HG03064 (cell line): ENCODE measurements around the gene PRPF8.

Source experiments
- ATAC-seq: cut with Tn5 transposase; IDR thresholded peaks from one replicate; pipeline ENCODE4 v1.9.1; 2021; ENCODE audit warnings: low read depth; ENCODE audit not compliant: unreplicated experiment

The PRPF8 gene

DNA sequence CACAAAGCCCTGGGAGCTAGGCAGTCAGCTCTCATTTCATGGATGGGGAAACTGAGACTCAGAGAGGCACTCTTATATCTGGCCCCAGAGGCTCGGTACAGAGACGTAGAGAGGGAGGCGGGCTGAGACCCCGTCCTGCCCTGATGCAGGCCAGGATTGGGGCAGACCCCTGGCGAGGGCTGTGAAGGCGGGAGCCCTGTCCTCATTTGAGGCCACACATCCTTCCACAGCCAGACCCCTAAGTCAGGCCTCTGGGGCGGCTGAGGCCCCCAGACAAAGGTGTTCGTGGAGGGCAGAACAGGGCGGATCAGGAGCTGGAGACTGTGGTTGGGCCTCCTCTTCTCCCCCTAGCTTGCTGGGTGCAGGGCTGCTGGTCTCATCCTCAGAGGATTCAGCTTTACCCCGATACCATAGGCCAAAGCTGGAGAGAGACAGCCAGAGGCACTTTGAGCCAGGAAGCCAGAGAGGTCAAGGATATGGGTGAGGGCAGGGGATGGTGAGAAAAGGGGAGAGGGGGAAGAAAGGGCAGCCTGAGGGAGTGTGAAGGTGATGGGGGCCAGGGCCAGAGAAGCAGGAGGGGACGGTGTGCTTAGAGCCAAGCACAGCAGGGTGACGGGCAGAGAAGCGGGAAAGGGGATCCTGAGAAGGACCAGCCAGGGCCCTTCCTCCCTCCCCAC, 38.3 kb downstream of the PRPF8 start:
- no peak for ATAC-seq

DNA sequence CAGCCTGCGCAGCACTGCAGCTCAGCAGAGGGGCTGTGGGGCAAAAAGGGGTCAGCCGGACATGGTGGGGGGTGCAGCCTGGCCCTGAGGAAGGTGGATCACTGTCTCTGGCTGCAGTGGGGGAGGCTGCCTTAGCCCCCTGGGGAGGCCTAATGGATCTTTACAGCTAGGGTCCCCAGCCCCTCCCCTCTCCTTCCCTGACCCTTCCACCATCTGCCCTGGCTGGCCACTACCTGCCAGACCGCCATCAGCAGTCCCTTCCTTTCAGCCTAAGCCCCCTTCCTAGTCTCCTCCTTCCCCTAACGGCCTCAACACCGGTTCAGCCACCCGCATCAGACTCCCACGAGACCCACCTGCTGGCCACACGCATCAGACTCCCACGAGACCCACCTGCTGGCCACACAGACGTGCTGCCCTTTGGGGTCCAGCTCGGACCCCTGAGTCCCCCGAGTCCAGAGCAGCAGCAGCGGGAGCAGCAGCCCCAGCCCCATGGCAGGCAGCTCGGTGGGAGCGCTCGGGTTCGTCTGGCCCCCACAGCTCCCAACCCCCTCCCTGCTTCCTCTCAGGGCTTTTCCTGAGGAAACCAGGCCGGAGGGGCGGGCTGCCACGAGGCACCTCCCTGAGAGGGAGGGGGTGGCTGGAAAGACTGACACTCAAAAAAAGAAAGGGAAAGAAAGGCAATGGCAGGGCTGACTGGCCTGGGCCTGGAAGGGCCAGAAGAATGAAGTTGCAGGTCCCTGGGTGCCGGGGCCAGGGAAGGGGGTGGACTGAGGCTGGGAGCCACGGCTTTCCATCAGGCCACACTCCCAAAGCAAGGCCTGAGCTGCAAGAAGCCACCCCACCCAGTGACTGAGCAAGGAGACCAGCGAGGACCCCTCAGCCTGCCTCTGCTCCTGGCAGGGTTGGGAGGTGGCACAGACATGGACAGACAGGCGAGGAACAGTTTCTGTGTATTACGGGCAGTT, 39.2 kb downstream of the PRPF8 start, which contains the start of gene SCARF1:
TSS of gene SCARF1 (minus strand) at position 526 of the 965 bp plus-strand sequence. CDS start at position 491, 35 bp downstream.
- no peak for ATAC-seq

DNA sequence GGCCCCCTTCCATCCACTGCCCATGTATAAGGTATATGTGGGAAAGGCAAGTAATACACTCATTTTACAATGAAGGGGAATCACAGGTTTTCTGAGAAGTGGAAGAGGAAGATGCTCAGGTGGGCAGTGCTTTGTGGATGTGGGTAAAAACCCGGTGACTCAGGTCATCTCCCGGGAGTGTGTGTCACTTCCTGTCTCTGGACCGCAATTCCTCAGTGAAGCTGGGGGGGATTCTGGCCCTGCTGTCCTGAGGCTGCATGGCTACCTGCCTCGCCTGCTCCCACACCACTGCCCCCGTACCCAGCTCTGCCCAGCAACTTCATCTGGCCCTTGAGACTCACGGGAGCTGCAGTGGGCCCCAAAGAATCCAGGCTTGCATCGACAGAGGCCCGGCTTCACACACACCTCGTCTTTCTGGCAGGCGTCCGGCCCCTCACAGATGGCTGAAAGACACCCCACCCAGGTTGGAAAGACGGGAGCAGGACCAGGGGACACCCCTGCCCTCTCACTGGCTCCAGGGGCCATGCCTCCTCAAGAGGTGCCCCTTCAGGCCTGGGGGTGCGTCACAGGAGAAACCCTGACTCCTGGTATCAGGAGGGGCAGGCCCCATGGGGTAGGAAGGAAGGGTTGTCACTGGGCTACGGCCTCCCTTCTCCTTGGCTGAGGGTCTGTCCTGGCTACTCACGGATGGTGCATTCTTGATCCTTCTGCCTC, 40.0 kb downstream of the PRPF8 start:
- no peak for ATAC-seq

DNA sequence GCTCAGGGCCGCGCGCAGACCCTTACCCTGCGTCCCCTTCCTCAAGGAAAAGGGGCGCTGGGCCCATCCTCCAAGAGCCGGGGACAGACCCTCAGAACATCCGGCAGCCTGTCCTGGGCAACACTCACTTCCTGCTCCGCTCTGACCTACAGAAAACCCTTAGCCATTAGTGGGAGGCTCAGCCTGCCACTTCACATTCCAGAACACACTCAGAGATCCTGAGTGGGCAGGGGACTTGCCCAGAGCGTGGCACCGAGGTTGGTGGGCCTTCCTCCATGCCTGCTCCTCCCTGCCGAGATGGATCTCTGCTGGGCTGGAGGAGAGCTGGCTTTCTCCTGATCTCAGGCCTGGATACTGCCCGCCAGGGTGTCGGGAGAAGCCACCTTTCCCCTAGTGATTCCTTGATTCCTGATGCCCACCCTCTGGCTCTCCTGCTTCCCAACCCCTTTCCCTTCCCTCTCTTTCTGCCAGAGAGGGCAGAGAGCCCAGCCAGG, 40.6 kb downstream of the PRPF8 start:
- ATAC-seq, result no peak

DNA sequence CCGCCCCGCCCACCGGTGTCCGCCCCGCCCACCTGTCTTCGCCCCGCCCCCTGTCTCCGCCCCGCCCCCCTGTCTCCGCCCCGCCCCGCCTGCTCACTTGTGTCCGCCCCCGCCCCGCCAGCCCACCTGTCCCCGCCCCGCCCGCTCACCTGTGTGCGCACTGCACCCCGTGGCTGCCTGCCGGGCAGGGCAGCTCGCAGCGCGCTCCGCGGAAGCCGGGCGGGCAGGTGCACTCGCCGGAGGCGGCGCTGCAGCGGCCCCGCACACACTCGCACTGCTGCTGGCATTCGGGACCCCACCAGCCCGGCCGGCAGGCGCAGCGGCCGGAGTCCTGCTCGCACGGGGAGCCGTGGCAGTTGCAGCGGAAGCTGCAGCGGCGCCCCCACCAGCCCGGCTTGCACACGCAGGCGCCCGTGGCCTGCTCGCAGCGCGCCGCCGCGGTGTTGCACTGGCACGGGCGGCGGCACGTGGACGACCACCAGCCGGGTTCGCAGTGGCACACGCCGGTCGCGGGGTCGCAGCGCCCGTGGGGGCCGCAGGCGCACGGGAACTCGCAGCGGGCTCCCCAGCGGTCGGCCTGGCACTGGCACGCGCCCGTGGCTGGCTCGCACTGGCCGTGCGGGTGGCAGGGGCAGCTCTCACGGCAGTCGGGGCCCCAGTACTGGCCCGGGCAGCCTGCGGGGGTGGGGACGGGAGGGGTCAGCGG, 41.2 kb downstream of the PRPF8 start:
- ATAC-seq, result no peak

DNA sequence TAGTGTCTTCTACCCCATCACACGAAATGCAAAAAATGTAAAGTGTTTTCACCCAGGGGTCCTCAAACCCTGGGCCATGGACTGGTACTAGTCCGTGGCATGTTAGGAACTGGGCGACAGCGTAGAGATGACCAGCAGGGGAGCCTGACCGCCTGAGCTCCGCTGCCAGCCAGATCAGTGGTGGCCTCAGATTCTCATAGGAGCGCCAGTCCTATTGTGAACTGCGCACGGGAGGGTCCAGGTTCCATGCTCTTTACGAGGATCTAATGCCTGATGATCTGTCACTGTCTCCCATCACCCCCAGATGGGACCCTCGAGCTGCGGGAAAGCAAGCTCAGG, 43.6 kb downstream of the PRPF8 start:
- no peak for ATAC-seq

DNA sequence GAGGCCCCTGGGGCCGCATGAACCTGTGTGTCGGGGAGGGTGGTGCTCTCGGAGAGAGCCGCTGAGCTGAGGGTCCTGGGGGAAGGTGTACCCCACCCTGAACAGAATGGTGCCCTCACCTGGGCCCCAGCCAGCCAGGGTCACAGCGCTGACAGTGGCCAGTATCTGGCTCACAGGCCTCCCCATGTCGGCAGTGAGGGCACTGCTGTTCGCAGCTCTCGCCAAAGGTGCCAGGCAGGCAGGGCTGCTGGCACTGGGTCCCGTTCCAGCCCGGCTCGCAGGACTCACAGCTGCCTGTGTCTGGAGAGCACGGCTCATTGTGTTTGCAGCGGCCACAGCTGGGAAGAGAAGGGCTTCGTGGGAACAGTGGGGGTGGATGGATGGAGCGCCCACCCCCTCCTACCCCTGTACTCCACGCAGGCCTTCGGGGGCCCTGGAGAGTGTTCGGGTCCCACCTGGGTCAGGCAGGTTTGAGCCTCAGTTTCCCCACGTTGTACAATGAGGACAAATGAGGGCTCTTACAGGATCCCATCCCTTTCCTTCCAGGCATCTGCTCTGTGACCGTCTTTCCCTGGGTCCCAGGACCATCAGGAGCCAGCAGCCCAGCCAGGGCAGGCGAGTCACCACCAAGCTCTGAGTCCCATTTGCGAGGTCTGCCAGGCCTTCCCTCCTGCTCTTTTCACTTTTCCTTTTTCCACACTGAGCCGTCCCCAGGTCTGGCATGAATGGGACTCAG, 44.2 kb downstream of the PRPF8 start:
- ATAC-seq, result no peak

DNA sequence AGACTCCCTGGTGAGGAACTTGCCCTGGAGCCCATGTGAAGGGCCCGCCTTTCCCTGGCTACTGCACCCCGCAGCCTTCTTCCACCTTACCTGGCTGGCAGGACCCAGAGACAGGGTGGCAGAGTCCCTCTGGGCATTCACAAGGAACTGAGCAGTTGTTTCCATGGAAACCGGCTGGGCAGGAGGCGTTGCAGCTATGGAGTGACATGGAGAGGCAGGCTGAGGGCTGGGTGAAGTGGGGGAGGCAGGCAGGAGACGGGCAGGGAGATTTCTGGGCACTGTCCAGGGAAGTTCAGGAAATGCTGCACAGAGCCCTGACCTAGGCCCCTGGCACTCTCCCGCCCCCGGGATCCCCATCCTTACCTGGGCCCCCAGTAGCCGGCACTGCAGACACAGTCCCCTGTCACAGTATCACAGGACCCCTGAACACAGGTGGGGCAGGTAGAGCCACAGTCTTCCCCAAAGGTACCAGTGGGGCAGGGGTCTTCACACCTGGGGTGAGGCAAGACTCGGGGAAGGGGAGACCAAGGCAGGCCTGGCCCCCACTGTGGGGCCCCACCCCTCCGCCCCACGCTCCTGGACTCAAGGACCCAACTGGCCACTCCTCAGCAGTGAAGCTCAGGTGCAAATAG, 45.0 kb downstream of the PRPF8 start:
- no peak for ATAC-seq

DNA sequence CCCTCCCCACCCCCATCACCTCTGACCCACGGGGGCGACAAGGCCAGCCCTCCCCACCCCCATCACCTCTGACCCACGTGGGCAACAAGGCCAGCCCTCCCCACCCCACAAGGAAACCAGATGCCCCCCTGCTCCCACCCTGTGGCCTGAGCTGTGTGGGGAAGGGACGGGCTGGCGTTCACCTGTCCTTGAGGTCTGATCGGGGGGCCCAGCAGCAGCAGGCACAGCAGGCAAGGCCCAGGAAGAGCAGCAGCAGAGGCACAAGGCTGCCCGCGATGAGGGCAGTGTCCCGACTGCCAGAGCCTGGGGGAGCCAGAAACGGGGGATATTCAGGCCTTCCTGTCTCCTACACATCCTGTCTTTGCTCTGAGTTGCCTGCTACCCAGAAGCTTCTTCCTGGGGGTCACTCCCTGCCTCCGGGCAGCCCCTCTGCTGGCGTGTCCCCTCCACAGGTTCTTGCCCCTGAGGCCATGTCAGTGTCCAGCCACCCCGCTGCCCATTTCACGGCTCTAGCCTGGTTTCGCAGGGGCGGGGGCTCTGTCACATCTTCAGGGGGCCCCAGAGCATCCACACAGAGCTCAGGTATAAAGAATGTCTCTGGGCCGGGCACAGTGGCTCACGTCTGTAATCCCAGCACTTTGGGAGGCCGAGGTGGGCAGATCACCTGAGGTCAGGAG, 45.9 kb downstream of the PRPF8 start:
- ATAC-seq, result no peak

DNA sequence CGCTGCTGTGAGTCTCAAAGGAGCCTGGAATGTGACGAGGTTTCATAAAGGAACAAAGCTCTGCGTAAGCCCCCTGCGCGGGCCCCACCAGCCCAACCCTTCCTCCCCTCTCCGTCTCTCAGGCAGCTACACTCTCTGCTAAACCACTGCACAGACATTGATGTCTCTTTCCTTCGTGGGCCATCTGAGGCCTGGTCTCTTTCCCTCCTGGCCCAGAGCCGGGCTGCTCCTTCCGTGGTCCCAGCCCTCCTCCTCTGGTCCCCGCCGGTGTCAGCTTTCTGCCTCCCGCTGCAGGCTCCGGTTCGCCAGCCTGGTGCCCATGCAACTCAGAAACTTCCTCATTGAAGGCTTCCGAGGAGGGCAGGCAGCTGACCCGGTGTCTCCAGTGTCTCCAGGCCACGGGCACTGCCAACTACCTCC, 46.5 kb downstream of the PRPF8 start:
- ATAC-seq, result no peak

DNA sequence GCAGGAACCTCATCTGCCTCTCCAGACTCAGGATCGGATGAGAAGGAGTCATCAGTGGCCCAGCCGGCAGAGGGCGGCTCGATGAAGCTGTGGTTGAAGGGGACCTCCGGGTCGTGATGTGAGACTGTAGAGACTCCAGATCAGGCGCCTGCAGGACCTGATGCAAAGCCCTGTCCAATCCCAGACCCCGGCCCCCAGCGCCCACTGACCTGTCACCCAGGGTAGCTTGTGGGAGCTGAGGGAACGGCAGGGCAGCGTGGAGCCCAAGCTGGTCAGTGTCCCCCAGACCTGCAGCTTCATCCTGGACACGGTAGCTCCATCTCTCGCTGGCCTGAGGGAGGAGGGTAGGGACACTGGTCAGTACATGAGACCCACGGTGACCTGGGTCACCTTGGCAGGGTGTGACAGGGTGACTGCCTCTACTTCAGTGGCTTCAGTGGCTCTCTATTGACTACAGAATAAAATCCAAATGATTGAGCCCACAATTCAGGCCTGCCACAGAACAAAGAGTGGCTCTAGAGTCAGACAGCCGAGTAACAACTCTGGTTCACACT, 47.9 kb downstream of the PRPF8 start:
- ATAC-seq, result no peak

DNA sequence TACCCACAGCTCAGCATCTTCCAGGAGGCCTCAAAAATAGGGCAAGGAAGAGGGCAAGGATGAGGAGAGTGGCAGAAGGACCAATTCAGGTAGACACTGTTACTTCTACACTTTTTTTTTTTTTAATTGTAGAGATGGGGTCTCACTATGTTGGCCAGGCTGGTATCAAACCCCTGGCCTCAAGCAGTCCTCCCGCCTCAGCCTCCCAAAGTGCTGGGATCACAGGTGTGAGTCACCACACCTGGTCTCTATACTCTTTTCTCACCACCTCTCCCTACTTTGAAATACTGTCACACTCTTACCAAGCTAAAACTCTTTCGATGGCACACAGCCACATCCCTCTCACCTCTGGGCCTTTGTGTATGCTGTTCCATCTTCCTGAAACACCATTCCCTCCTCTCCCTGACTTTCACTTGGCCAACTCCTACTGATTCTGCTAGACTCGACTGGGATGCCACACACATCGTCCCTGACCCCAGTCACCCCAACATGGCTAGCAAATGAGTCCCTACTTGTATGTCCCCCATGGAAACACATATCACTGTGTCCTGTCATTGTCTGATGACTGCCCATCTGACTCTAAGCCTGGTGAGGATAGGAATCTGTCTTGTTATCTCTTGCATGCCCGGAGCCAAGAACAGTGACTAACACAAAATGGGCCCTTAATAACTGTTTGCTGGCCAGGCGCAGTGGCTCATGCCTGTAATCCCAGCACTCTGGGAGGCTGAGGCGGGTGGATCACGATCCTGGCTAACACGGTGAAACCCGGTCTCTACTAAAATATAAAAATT, 48.8 kb downstream of the PRPF8 start:
- ATAC-seq, result no peak

DNA sequence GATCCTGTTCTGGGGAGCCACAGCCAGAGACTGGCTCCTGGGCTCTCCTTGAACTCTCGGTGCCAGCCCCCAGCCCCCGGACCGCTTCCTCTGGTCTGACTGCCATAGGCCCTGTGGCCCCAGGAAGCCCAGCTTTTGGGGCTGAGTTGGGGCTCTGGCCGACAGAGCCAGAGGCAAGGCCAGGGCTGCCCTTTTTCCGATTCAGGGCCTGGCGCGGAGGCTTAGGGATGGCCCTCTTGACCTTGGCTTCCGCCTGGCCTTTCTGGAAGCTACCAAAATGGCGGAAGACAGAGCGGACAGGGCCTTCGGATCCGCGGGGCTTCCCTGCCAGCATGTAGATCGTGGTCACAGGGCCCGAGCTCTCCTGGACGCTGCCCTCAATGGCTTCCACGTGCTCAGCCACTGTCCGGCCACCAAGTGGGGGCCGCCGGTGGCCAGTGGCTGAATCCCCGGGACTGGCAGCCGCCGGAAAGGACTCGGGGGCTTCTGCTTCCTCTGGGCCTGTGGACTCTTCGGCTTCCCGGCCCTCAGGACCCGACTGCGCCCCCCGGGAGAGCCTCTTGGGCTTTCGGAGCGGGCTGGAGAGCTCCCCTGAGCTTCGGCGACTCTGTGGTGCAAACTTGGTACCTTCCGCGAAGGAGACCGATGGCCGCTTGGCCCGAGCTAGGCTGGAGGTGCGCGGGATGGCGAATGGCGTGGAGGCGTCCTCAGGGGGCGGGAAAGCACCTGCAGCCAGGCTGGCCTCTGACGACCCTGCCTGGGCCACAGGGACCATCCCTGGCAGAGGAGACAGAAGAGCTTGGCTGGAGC, 49.6 kb downstream of the PRPF8 start:
- ATAC-seq, result no peak

DNA sequence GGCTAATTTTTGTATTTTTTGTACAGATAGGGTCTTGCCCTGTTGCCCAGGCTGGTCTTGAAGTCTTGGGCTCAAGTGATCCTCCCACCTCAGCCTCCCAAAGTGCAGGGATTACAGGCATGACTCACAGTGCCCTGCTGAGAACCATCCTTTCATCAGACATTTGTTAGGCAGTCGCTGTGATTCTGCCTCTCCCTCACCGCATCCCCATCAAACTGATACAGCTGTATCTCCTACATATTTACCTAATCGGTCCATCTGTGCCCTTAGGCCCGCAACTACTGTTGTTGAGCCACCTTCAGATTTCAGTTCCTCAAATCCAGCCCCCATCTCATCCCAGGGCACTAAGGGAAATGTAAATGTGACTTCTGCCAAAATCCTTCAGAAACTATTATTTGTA, 54.0 kb downstream of the PRPF8 start:
- no peak for ATAC-seq

DNA sequence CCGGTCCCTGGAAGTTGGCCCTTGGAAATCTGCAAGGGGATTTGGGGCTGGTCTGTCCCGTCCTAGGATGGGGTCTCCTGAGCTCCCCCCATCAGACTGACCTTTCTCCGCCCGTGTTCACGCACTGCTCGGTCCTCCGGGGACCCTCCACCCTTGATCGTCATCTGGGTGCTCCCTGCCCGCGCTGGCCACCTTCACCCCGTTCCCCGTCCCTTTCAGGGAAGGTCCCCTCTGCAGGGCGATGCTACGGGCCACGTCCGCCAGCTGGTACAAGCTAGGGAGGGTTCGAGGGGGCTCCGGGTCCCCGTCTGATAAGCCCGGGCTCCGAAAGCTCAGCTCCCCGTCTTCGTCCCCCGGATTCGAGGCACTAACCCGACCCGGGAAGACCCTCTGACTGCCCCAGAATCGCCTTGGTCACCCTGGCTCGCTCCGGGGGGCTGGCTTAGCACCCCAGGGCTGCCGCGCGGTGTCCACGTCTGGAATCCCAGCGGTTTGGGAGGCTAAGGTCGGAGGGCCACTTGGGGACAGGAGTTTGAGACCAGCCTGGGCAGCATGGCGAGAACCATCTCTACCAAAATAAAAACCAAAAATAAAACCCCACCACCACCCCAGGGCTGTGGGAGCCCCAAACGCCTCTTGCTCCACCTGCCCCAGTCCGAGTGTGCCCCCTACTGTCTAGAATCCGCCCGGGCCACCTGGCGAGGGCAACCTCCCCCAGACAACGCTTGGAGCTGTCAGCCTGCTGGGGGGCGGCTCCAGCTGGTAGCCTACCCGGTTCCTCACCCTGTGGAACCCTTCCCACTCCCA, 55.0 kb downstream of the PRPF8 start:
- ATAC-seq, result no peak
